ENCODE data around the gene ACAN.

- TF ChIP-seq, protein P1, sequence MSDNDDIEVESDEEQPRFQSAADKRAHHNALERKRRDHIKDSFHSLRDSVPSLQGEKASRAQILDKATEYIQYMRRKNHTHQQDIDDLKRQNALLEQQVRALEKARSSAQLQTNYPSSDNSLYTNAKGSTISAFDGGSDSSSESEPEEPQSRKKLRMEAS (CRISPR knock-in tag; IDR thresholded peaks at IDR 0.05), result no peak
- no peak for TF ChIP-seq CTCF (IDR thresholded peaks at IDR 0.05)
- TF ChIP-seq ZBTB21 (CRISPR knock-in tag; IDR thresholded peaks at IDR 0.05; ENCODE audit: borderline replicate concordance), result no peak
- TF ChIP-seq ETV6 (CRISPR knock-in tag; IDR thresholded peaks at IDR 0.05), result no peak
- TF ChIP-seq NR2C2 (CRISPR knock-in tag; IDR thresholded peaks at IDR 0.05), result no peak
- TF ChIP-seq NFYB (CRISPR knock-in tag; conservative IDR thresholded peaks at IDR 0.05; ENCODE audit: low read depth), result no peak
- TF ChIP-seq, protein P2, sequence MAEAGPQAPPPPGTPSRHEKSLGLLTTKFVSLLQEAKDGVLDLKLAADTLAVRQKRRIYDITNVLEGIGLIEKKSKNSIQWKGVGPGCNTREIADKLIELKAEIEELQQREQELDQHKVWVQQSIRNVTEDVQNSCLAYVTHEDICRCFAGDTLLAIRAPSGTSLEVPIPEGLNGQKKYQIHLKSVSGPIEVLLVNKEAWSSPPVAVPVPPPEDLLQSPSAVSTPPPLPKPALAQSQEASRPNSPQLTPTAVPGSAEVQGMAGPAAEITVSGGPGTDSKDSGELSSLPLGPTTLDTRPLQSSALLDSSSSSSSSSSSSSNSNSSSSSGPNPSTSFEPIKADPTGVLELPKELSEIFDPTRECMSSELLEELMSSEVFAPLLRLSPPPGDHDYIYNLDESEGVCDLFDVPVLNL (CRISPR knock-in tag; IDR thresholded peaks at IDR 0.05; ENCODE audit: borderline replicate concordance, low read depth), result no peak
- no peak for TF ChIP-seq TEAD4 (CRISPR knock-in tag; IDR thresholded peaks at IDR 0.05)
- no peak for TF ChIP-seq ZNF512 (CRISPR knock-in tag; IDR thresholded peaks at IDR 0.05; ENCODE audit: borderline replicate concordance)
Observed at GRCh38 chr15:88896333-88897033, 93.2 kb downstream of the ACAN start.

Measured in WTC11 (cell line).